Choroid plexus epithelial cell (primary cell): ENCODE measurements around the gene ZHX3.

Experiments
- DNase-seq: peaks from one replicate; pipeline ENCODE4 v3.0.0-alpha.2; 2010; ENCODE audit warnings: low read depth
- H3K4me3 ChIP-seq: 2 replicates; pipeline ENCODE4 v1.5.1; 2011; ENCODE audit warnings: low read depth, mild to moderate bottlenecking, control low read depth, low read length, moderate library complexity
- CTCF ChIP-seq: conservative IDR thresholded peaks from 2 replicates; pipeline ENCODE4 v1.5.1; 2011; ENCODE audit warnings: low read depth, mild to moderate bottlenecking, control low read depth, inconsistent platforms, low read length, moderate library complexity

Gene ZHX3

DNA sequence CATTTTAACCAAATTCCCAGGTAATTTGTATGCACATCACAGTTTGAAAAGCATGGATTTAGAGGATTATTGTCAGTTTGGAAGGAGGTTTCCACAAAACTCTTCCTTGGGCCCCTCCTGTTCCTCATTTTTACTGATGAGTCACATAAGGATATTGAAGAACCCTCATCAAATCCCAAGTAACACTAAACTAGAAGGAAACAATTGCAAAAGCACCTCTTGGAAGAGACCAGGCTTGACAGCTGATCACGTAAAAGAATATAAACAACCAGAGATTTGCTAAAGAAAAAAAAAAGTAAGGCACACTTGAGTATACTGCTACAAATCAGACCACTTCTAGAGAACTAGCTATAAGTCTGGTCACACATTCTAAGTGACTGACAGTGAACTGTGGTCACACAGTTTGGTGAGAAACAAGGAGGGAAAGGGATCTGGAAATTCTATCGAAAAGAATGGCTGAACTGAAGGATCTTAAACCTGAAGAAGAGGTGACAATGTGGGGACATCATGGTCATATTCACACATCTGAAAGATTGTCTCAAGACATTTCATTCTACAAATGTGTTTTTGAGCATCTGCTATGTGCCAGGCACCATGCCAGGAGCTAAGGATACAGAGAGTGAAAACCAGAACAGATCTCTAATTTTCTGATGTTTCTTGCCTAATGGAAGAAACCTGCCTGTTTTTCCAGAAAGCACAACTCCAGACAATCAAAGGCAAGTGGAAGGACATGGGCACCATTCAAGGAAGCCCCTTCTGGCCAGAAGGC lies 24.1 kb downstream of the ZHX3 start:
- peak; percentile 55 for DNase-seq

DNA sequence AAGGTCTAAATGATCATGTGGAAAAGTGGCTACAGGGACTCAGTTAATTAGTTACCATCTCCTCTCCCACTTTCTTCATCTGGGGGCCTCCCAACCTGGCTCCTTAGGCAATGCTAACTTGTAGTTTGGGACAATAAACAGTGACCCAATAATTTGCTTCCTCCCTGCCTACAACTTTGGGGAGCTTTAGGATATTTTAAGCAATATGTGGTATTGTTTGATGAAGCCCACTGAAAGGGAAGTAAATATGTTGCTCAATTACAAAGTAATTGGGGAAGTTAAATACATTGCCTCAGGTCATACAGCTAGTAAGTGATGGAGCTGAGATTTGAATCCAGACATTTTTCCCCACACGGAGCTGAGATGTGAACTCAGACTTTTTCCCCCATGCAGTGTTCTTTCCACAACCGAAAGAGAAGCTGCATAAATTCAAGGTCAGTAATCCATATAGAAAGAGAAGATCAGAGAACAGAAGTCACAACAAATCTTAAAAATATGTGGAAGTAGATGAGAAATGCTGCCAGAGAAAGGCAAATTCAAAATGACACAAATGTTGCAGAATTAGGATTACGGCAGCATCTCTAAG lies 26.6 kb downstream of the ZHX3 start:
- no peak for DNase-seq
- TF ChIP-seq CTCF, result no peak
- H3K4me3 ChIP-seq, result no peak overlapping the region

More for the DNA sequence above, 24.1 kb downstream of the ZHX3 start:
- no peak overlapping the region for H3K4me3 ChIP-seq
- TF ChIP-seq CTCF, result no peak

GRCh38 chr20:41287327-41287726 lies 30.2 kb downstream of the ZHX3 start:
- no peak for TF ChIP-seq CTCF
- peak; percentile 86 for DNase-seq
- no peak overlapping the region for H3K4me3 ChIP-seq

- no peak overlapping the region for H3K4me3 ChIP-seq
- TF ChIP-seq CTCF, result no peak
- no peak for DNase-seq
These were observed 31.2 kb downstream of the ZHX3 start for GRCh38 chr20:41286240-41286851.

GRCh38 chr20:41279546-41280225 lies 37.8 kb downstream of the ZHX3 start:
- DNase-seq, result no peak
- H3K4me3 ChIP-seq, result no peak overlapping the region
- TF ChIP-seq CTCF, result no peak

GRCh38 chr20:41278936-41279335 lies 38.6 kb downstream of the ZHX3 start:
- H3K4me3 ChIP-seq, result no peak overlapping the region
- DNase-seq, result peak; percentile 50
- no peak for TF ChIP-seq CTCF
